HEK293T (cell line): Measurements from ENCODE around the gene PEX12.
"Not testable (repeated sequence)": the region's sequence is repeated elsewhere in the genome, so short reads cannot be mapped to it uniquely, and the experiment has no call there.

Experiments
- CTCF ChIA-PET: fragments of 350-600 bp; formaldehyde crosslinking; extraction: SDS; loops from one replicate; lab custom pipeline; 2021; ENCODE audit warnings: antibody characterized with exemption, inconsistent platforms; lab: Yijun Ruan, JAX
- POLR2A ChIA-PET: fragments of 350-600 bp; formaldehyde crosslinking; extraction: SDS; loops from one replicate; lab custom pipeline; 2020; ENCODE audit warnings: antibody characterized with exemption, inconsistent platforms; lab: Yijun Ruan, JAX
- DNase-seq: peaks from one replicate; pipeline ENCODE4 v3.0.0; 2012; ENCODE audit warnings: mixed read lengths; ENCODE audit errors: extremely low spot score
- NFRKB ChIP-seq: fragments of 450-650 bp; IDR thresholded peaks from 2 replicates; pipeline ENCODE4 v1.6.1; 2016; ENCODE audit warnings: mild to moderate bottlenecking, moderate library complexity
- TARDBP ChIP-seq: fragments of 450-650 bp; IDR thresholded peaks from 2 replicates; pipeline ENCODE4 v1.6.1; 2016

The PEX12 gene

DNA sequence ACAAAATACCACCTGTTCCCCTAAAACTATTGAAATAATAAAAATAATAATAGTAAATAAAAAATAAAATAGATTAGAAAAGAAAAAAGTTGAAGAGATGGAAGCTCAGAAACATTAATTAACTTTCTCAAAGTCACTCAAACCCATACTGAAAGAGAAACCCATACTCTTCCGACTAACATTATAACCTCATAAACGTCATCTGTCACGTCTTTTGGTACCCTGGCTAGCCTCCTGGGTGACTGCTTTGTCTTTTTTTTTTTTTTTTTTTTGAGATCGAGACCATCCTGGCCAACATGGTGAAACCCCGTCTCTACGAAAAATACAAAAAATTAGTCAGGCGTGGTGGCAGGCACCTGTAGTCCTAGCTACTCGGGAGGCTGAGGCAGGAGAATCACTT lies 48.5 kb downstream of the PEX12 start:
- no peak for TF ChIP-seq NFRKB
- TF ChIP-seq TARDBP = no peak
- POLR2A ChIA-PET = no interaction called here
- no peak for DNase-seq
- CTCF ChIA-PET = no interaction called here

DNA sequence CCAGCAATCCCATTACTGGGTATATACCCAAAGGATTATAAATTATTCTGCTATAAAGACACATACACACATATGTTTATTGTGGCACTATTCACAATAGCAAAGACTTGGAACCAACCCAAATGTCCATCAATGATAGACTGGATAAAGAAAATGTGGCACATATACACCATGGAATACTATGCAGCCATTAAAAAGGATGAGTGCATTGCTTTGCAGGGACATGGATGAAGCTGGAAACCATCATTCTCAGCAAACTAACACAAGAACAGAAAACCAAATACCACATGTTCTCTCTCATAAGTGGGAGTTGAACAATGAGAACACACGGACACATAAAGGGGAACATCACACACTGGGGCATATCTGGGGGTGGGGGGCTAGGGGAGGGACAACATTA lies 49.0 kb downstream of the PEX12 start:
- POLR2A ChIA-PET, CTCF ChIA-PET, DNase-seq: not testable (repeated sequence)
